B cell (primary cell): ENCODE results near the gene IYD. TPM values are rescaled to one million over a fixed set of nuclear protein-coding genes. Genes with fewer than 3 reads are reported as not detected.

Experiments
- ATAC-seq: fragments of 200-7000 bp; cut with Tn5 transposase; one replicate; pipeline ENCODE4 v1.10.0; 2021; ENCODE audit warnings: low read depth, mild to moderate bottlenecking, moderate number of reproducible peaks, moderate library complexity
- CTCF ChIA-PET: fragments of 350-600 bp; sonication (Branson Sonifier 250); formaldehyde crosslinking; loops from one replicate; lab custom pipeline; 2021; ENCODE audit warnings: antibody characterized with exemption, inconsistent platforms; lab: Charles Lee
- POLR2A ChIA-PET: fragments of 350-600 bp; sonication (Branson Sonifier 250); formaldehyde crosslinking; loops from one replicate; lab custom pipeline; 2021; ENCODE audit warnings: antibody characterized with exemption; lab: Charles Lee
- DNase-seq: peaks from one replicate; pipeline ENCODE4 v3.0.0; 2013
- H2AFZ ChIP-seq: 2 replicates; pipeline ENCODE4 v1.6.1; 2012; ENCODE audit warnings: mild to moderate bottlenecking, low read depth, low read length; ENCODE audit not compliant: insufficient read depth, poor library complexity, severe bottlenecking
- H3K27ac ChIP-seq, 2 donors: 1 replicate in 1 of 2; 2 replicates in 1 of 2; pipeline ENCODE4 v1.5.1; 2012 to 2013; ENCODE audit warnings: low read length in 2 of 2, mild to moderate bottlenecking in 2 of 2, moderate library complexity in 1 of 2
- H3K27me3 ChIP-seq, 4 experiments: fragments of 200-600 bp in 1 of 4; sonication (generic) in 1 of 4; replicated peaks in 1 of 4; 1 replicate in 2 of 4; 2 replicates in 2 of 4; pipeline versions ENCODE4 v1.6.1 to v1.7.0; 2013 to 2016; ENCODE audit warnings: low read length in 3 of 4, mild to moderate bottlenecking in 2 of 4, mixed read lengths in 1 of 4, moderate library complexity in 1 of 4; ENCODE audit not compliant: insufficient read depth in 4 of 4, control insufficient read depth in 3 of 4; ENCODE audit errors: control extremely low read depth in 1 of 4
- H3K36me3 ChIP-seq, 2 experiments: replicated peaks in 1 of 2; 1 replicate in 1 of 2; 2 replicates in 1 of 2; pipeline versions ENCODE4 v1.6.1 to v1.7.1; 2013; ENCODE audit warnings: low read length in 1 of 2; ENCODE audit not compliant: insufficient read depth in 2 of 2, control insufficient read depth in 1 of 2; ENCODE audit errors: control extremely low read depth in 1 of 2, extremely low read depth in 1 of 2
- H3K4me1 ChIP-seq, 2 donors: fragments of 200-600 bp in 1 of 2; sonication (generic) in 1 of 2; 1 replicate in 1 of 2; 2 replicates in 1 of 2; pipeline versions ENCODE4 v1.5.1 to v1.6.1; 2013 to 2017; ENCODE audit warnings: low read length in 2 of 2; ENCODE audit not compliant: control insufficient read depth in 2 of 2, insufficient read depth in 2 of 2
- H3K4me2 ChIP-seq: replicated peaks from 2 replicates; pipeline ENCODE3; 2012; ENCODE audit warnings: mild to moderate bottlenecking, low read depth, low read length; ENCODE audit not compliant: poor library complexity, severe bottlenecking
- H3K4me3 ChIP-seq, 5 experiments: fragments of 200-600 bp in 1 of 5; sonication (generic) in 1 of 5; 1 replicate in 3 of 5; 2 replicates in 2 of 5; pipeline versions ENCODE4 v1.5.1 to v1.7.0; 2011 to 2016; ENCODE audit warnings: low read length in 4 of 5, mild to moderate bottlenecking in 4 of 5, low read depth in 2 of 5, control low read depth in 1 of 5, moderate library complexity in 1 of 5; ENCODE audit not compliant: insufficient read depth in 1 of 5; ENCODE audit errors: control extremely low read depth in 1 of 5, extremely low read depth in 1 of 5
- H3K79me2 ChIP-seq: fragments of 200-600 bp; sonication (generic); one replicate; pipeline ENCODE4 v1.6.0; 2016; ENCODE audit warnings: low read length; ENCODE audit not compliant: control insufficient read depth, insufficient read depth
- H3K9ac ChIP-seq: fragments of 200-600 bp; sonication (generic); 2 replicates; pipeline ENCODE4 v1.6.1; 2017; ENCODE audit warnings: mild to moderate bottlenecking, low read length, moderate library complexity
- H3K9me3 ChIP-seq, 3 donors: one replicate each; pipeline versions ENCODE4 v1.6.1 to v1.7.1; 2013; ENCODE audit warnings: low read length in 2 of 3; ENCODE audit not compliant: control insufficient read depth in 2 of 3, insufficient read depth in 1 of 3; ENCODE audit errors: control extremely low read depth in 1 of 3
- H4K20me1 ChIP-seq: 2 replicates; pipeline ENCODE4 v1.6.0; 2012; ENCODE audit warnings: mild to moderate bottlenecking, low read length; ENCODE audit not compliant: insufficient read depth, control insufficient read depth, poor library complexity, severe bottlenecking
- H3K27ac Mint-ChIP-seq: one replicate; pipeline ENCODE4 v1.8.0; 2021; ENCODE audit warnings: mixed read lengths
- H3K27me3 Mint-ChIP-seq: one replicate; pipeline ENCODE4 v1.8.0; 2021; ENCODE audit warnings: mixed read lengths
- H3K4me1 Mint-ChIP-seq: one replicate; pipeline ENCODE4 v1.8.0; 2021; ENCODE audit warnings: mixed read lengths
- H3K4me3 Mint-ChIP-seq: one replicate; pipeline ENCODE4 v1.8.0; 2021; ENCODE audit warnings: mixed read lengths
- H3K9me3 Mint-ChIP-seq: one replicate; pipeline ENCODE4 v1.8.0; 2022; ENCODE audit warnings: mixed read lengths; ENCODE audit not compliant: insufficient read depth
- EZH2 ChIP-seq: IDR thresholded peaks from 2 replicates; pipeline ENCODE4 v1.6.1; 2012; ENCODE audit warnings: borderline replicate concordance, low read depth, mild to moderate bottlenecking, moderate library complexity, low read length; ENCODE audit not compliant: insufficient read depth, poor library complexity, severe bottlenecking
- WGBS: methylation state at CpG from one replicate; pipeline ENCODE4 v1.1.5; 2013; ENCODE audit warnings: missing lambda C conversion rate; ENCODE audit not compliant: insufficient coverage; 5-methylcytosine and 5-hydroxymethylcytosine counted together
- intact Hi-C: fragments of 100-400 bp; cut with micrococcal nuclease; formaldehyde crosslinking; loops from one replicate; pipeline ENCODE4 v1.10.0; 2022
- polyA plus RNA-seq: library from polyadenylated mRNA; depleted of rRNA; stranded (reverse); fragments of >200 nt; gene quantifications from 2 replicates; pipeline ENCODE4 v1.2.3, GENCODE V29; 2012
- total RNA-seq, 2 donors: library from RNA; stranded (reverse); fragments of 120-200 nt in 1 of 2; gene quantifications; 1 replicate in 1 of 2; 2 replicates in 1 of 2; pipeline versions ENCODE4 v1.2.3 to v1.2.4, GENCODE V29; 2013 to 2022
- TF ChIP-seq, protein P1 (sequence below): fragments of 200-600 bp; IDR thresholded peaks from one replicate; pipeline ENCODE4 v1.8.0; 2022; ENCODE audit warnings: antibody characterized with exemption, mild to moderate bottlenecking

The IYD gene
- total and polyA plus RNA-seq, 2 donors (not counting 1 experiment from before 2014, with no cell fraction given), result not detected

- no peaks in the 10 kb centered on the region for H3K79me2 ChIP-seq
- no peaks in the 10 kb centered on the region for H3K9me3 Mint-ChIP-seq
- H3K27me3 ChIP-seq, result peaks cover 0 to 8% (median 6%) of the 10 kb centered on the region in 4 experiments
- no peaks in the 10 kb centered on the region for H3K36me3 ChIP-seq
- no peak overlapping the region for H3K27ac ChIP-seq
- CTCF ChIA-PET, result interaction anchor here (1.2 to 2.1 kb wide), 3 partner anchors 14 to 403 kb away, joined by 3 to 8 read pairs (median 3); no protein-coding TSS in a partner anchor
- H2AFZ ChIP-seq, result no peak overlapping the region
- no peaks in the 10 kb centered on the region for H3K9me3 ChIP-seq
- H3K4me1 ChIP-seq, result peaks cover 8% of the 10 kb centered on the region in 2 donors
- no peak for DNase-seq
- peaks cover 41% of the 10 kb centered on the region for H3K27me3 Mint-ChIP-seq
- no peak overlapping the region for H3K27ac Mint-ChIP-seq
- POLR2A ChIA-PET, result no interaction called here
- H3K4me1 Mint-ChIP-seq, result peaks cover 5% of the 10 kb centered on the region
- no peak overlapping the region for H3K9ac ChIP-seq
- TF ChIP-seq, protein P1, sequence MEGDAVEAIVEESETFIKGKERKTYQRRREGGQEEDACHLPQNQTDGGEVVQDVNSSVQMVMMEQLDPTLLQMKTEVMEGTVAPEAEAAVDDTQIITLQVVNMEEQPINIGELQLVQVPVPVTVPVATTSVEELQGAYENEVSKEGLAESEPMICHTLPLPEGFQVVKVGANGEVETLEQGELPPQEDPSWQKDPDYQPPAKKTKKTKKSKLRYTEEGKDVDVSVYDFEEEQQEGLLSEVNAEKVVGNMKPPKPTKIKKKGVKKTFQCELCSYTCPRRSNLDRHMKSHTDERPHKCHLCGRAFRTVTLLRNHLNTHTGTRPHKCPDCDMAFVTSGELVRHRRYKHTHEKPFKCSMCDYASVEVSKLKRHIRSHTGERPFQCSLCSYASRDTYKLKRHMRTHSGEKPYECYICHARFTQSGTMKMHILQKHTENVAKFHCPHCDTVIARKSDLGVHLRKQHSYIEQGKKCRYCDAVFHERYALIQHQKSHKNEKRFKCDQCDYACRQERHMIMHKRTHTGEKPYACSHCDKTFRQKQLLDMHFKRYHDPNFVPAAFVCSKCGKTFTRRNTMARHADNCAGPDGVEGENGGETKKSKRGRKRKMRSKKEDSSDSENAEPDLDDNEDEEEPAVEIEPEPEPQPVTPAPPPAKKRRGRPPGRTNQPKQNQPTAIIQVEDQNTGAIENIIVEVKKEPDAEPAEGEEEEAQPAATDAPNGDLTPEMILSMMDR, result no peak
- no peak for TF ChIP-seq EZH2
- no peak overlapping the region for H3K4me3 ChIP-seq
- intact Hi-C loops, result no loop called here
- WGBS, result 100% methylated on average over 1 of the region's 3 CpGs
- ATAC-seq, result no peak
- H3K4me3 Mint-ChIP-seq, result no peak overlapping the region
- H4K20me1 ChIP-seq, result no peaks in the 10 kb centered on the region
- H3K4me2 ChIP-seq, result no peak overlapping the region
Observed at GRCh38 chr6:150412221-150412620, 43.4 kb downstream of the IYD start.

DNA sequence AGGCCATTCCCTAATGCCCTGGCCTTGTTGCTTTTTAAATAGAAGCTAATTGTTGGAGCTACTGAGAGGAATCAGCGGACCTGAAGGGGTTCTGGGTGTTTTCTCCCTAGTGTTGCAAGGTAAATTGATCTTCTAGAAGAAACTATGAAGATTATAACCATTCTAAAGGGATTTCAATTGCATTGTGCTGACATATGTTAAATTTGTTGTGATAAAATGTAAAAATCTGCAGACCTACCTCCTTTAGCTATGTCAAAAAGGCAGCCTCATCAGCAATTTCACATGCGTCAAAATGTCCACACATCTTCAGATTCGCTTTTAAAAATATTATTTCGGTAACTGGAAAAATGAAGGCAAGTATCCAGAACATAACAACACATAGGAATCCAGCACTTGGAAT, 44.4 kb downstream of the IYD start:
- no peak overlapping the region for H3K4me3 Mint-ChIP-seq
- H3K4me1 Mint-ChIP-seq, result peaks cover 6% of the 10 kb centered on the region
- ChIA-PET CTCF (interaction anchor here (0.7 to 2.1 kb wide), 4 partner anchors 14 to 402 kb away, joined by 3 to 8 read pairs (median 3); no protein-coding TSS in a partner anchor), POLR2A (no interaction called here)
- ATAC-seq (no peak), DNase-seq (no peak)
- Histone ChIP-seq H3K36me3 (no peaks in the 10 kb centered on the region), H3K27me3 (peaks cover 0 to 7% (median 2%) of the 10 kb centered on the region in 4 experiments), H3K9ac (no peak overlapping the region), H3K4me2 (no peak overlapping the region), H2AFZ (no peak overlapping the region), H3K4me1 (peaks cover 8% of the 10 kb centered on the region in 2 donors), H3K9me3 (no peaks in the 10 kb centered on the region), H3K4me3 (no peak overlapping the region), H3K27ac (no peak overlapping the region), H4K20me1 (no peaks in the 10 kb centered on the region), H3K79me2 (peaks cover 5% of the 10 kb centered on the region)
- H3K9me3 Mint-ChIP-seq, result no peaks in the 10 kb centered on the region
- H3K27ac Mint-ChIP-seq, result no peak overlapping the region
- WGBS, result no CpG with 5 or more reads among the region's 4 CpGs
- H3K27me3 Mint-ChIP-seq, result peaks cover 35% of the 10 kb centered on the region
- TF ChIP-seq, protein P1, result no peak
- TF ChIP-seq EZH2, result no peak
- intact Hi-C loops, result no loop called here
